Mononuclear cell (primary cell): ENCODE measurements around the gene C1QA. TPM values are rescaled to one million over a fixed set of nuclear protein-coding genes. Genes with fewer than 3 reads are reported as not detected.

Experiments used
- H3K27me3 ChIP-seq: 2 replicates; pipeline ENCODE4 v1.6.0; 2011; ENCODE audit warnings: low read length, control low read depth; ENCODE audit not compliant: insufficient read depth
- H3K4me1 ChIP-seq: 2 replicates; pipeline ENCODE4 v1.5.1; 2011; ENCODE audit warnings: mild to moderate bottlenecking, low read length, control low read depth; ENCODE audit not compliant: insufficient read depth
- H3K4me3 ChIP-seq: 2 replicates; pipeline ENCODE4 v1.5.1; 2011; ENCODE audit warnings: mild to moderate bottlenecking, low read length, moderate library complexity
- H3K9me3 ChIP-seq: 2 replicates; pipeline ENCODE4 v1.5.1; 2011; ENCODE audit warnings: low read depth, mild to moderate bottlenecking, control low read depth, low read length
- total RNA-seq: library from RNA; depleted of rRNA; stranded (reverse); fragments of >200 nt; gene quantifications from one replicate; pipeline ENCODE4 v1.2.3, GENCODE V29; 2012

C1QA gene
- total RNA-seq, 1 donor, result 6.1 TPM

DNA sequence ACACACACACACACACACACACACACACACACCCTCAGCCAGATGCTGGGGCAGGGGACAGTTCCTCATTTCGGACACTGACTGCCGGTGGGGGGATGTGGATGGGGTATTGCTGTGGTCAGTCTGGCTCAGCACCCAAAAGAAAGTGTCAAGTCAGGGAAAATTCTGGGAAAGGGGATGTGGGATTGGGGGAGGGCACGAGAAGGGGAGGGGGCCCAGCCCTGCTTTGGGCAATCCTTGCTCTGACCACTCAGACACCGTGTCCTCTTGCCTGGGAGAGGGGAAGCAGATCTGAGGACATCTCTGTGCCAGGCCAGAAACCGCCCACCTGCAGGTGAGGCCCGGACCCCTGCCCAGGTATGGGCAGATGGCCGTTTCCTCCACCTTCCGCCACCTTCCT, 7.0 kb downstream of the C1QA start, which contains the start of gene C1QC:
TSS of gene C1QC (plus strand) at position 253 of the 400 bp plus-strand sequence. CDS start 391 bp downstream, outside the sequence.
- no peaks in the 10 kb centered on the region for H3K4me1 ChIP-seq
- no peak within 1 kb of the TSS for H3K4me3 ChIP-seq
- H3K9me3 ChIP-seq, result no peaks in the 10 kb centered on the region
- no peaks in the 10 kb centered on the region for H3K27me3 ChIP-seq

DNA sequence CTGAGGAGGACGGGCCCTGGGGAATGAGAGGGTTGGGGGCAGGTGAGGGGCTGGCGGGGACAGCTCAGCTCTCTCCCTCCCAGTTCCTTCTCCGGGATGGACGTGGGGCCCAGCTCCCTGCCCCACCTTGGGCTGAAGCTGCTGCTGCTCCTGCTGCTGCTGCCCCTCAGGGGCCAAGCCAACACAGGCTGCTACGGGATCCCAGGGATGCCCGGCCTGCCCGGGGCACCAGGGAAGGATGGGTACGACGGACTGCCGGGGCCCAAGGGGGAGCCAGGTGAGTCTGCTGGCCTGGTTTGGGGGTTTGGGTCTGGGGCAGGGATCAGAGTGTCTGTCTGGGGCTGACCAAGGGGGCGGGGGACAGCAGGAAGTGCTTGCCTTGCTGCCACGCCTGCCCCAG, 7.5 kb downstream of the C1QA start:
- H3K9me3 ChIP-seq, result no peaks in the 10 kb centered on the region
- H3K27me3 ChIP-seq, result no peaks in the 10 kb centered on the region
- H3K4me3 ChIP-seq, result no peak overlapping the region
- H3K4me1 ChIP-seq, result no peaks in the 10 kb centered on the region

- no peaks in the 10 kb centered on the region for H3K4me1 ChIP-seq
These were observed 9.5 kb downstream of the C1QA start for GRCh38 chr1:22645931-22646330.

GRCh38 chr1:22646384-22646783, 10.0 kb downstream of the C1QA start:
- H3K27me3 ChIP-seq, result no peaks in the 10 kb centered on the region
- H3K9me3 ChIP-seq, result no peaks in the 10 kb centered on the region
- no peaks in the 10 kb centered on the region for H3K4me1 ChIP-seq
- no peak overlapping the region for H3K4me3 ChIP-seq

More at GRCh38 chr1:22645931-22646330, 9.5 kb downstream of the C1QA start:
- H3K4me3 ChIP-seq, result no peak overlapping the region
- H3K9me3 ChIP-seq, result no peaks in the 10 kb centered on the region
- no peaks in the 10 kb centered on the region for H3K27me3 ChIP-seq

DNA sequence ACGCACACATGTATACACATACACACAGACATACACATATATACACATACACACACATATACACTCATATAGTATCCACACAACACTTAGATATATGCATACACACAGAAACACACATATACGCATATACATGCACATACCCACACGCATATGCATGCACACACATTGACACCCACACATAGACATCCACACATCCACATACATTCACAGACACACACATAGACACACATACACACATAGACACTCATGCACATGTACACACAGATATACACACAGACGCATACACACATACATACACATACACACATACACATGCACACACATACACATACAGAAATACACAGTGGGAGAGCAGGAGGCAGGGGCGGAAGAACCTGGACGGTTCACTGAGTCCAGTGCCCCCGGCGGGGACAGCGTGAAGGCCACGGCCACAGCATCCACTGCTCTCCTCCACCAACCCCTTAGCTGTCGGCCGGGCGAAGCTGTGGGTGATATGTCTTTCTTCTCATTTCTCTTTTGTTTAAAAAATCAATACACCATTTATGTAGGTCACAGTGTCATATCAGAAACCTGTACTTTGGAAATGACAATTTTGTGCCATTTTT, 13.8 kb downstream of the C1QA start:
- H3K9me3 ChIP-seq, result no peaks in the 10 kb centered on the region
- no peaks in the 10 kb centered on the region for H3K27me3 ChIP-seq
- H3K4me1 ChIP-seq, result no peaks in the 10 kb centered on the region
- H3K4me3 ChIP-seq, result no peak overlapping the region

- Histone ChIP-seq H3K4me3 (no peak overlapping the region), H3K27me3 (no peaks in the 10 kb centered on the region), H3K9me3 (no peaks in the 10 kb centered on the region), H3K4me1 (no peaks in the 10 kb centered on the region)
These were observed 15.8 kb downstream of the C1QA start for GRCh38 chr1:22651941-22652856.

DNA sequence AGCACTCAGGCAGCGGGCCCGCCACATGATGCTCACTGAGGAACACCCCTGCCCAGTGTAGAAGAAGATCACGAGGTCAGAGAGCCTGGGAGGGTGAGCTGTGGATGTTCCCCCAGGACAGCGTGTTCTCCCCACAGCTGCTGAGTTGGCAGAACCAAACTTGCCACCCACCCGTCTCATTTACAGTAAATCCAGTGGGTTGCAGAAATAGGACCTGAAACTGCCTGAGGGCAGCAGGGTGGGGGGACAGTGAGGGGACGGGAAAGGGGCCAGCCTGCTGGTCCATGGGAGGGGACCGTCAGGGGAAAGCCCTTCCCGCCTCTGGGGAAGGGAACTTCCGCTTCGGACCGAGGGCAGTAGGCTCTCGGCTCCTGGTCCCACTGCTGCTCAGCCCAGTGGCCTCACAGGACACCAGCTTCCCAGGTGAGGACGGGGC, 16.5 kb downstream of the C1QA start, which contains the start of gene C1QB:
TSS of gene C1QB (plus strand) at position 356 of the 436 bp plus-strand sequence. CDS start 6,227 bp downstream, outside the sequence.
- H3K4me1 ChIP-seq, result no peaks in the 10 kb centered on the region
- H3K9me3 ChIP-seq, result no peaks in the 10 kb centered on the region
- no peaks in the 10 kb centered on the region for H3K27me3 ChIP-seq
- H3K4me3 ChIP-seq, result no peak within 1 kb of the TSS

- Histone ChIP-seq H3K4me1 (no peaks in the 10 kb centered on the region), H3K27me3 (no peaks in the 10 kb centered on the region), H3K4me3 (no peak overlapping the region), H3K9me3 (no peaks in the 10 kb centered on the region)
These were observed 18.3 kb downstream of the C1QA start for GRCh38 chr1:22654692-22655091.

- Histone ChIP-seq H3K4me3 (no peak overlapping the region), H3K9me3 (no peaks in the 10 kb centered on the region), H3K4me1 (no peaks in the 10 kb centered on the region), H3K27me3 (no peaks in the 10 kb centered on the region)
These were observed 22.1 kb downstream of the C1QA start for GRCh38 chr1:22658385-22659163.

- Histone ChIP-seq H3K4me1 (no peaks in the 10 kb centered on the region), H3K9me3 (no peaks in the 10 kb centered on the region), H3K27me3 (no peaks in the 10 kb centered on the region), H3K4me3 (no peak overlapping the region)
These were observed 24.4 kb downstream of the C1QA start for GRCh38 chr1:22660716-22661241.

GRCh38 chr1:22661880-22662279, 25.5 kb downstream of the C1QA start:
- no peaks in the 10 kb centered on the region for H3K27me3 ChIP-seq
- no peaks in the 10 kb centered on the region for H3K9me3 ChIP-seq

DNA sequence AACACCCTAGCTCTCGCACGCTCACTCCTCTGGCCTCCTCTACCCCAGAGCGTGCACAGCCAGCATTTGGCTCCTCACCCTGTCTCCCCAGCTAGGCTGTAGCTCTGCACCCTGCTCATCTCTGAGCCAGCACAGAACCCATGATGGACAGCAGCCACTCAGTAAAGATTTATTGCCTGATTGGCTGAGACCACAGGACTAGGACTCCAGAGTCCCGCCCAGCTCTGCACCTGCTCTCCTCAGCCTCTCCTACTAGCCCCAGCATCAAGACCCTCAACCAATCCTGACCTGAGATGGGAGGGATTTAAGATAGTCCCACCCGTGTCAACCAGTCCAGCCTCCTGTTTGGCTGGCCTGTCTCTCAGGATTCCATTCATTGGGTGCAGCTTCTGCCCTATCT, 25.9 kb downstream of the C1QA start:
- H3K9me3 ChIP-seq, result no peaks in the 10 kb centered on the region
- H3K27me3 ChIP-seq, result no peaks in the 10 kb centered on the region
- H3K4me3 ChIP-seq, result no peak overlapping the region
- no peaks in the 10 kb centered on the region for H3K4me1 ChIP-seq

More at GRCh38 chr1:22661880-22662279, 25.5 kb downstream of the C1QA start:
- no peak overlapping the region for H3K4me3 ChIP-seq
- no peaks in the 10 kb centered on the region for H3K4me1 ChIP-seq

DNA sequence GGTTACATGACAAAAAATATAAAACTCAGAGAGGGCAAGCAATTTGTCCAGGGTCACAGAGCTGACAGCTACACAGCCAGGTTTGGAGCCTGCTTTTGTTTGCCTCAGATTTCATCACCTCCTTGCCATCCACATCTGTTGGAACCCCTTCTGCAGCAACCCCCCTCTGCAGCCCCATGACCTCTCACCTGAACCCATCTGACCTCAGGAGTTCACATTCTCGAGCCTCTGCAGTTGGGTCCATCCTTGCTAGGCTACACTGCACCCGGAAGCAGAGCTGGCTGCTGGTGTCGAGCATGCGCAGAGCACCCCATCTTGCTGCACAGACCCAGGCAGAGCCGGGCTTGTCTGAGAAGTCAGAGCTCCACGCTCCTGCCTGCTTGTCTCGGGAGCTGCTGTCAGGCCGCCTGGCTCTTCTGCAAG, 26.6 kb downstream of the C1QA start:
- no peaks in the 10 kb centered on the region for H3K4me1 ChIP-seq
- no peaks in the 10 kb centered on the region for H3K27me3 ChIP-seq
- no peaks in the 10 kb centered on the region for H3K9me3 ChIP-seq
- no peak overlapping the region for H3K4me3 ChIP-seq

DNA sequence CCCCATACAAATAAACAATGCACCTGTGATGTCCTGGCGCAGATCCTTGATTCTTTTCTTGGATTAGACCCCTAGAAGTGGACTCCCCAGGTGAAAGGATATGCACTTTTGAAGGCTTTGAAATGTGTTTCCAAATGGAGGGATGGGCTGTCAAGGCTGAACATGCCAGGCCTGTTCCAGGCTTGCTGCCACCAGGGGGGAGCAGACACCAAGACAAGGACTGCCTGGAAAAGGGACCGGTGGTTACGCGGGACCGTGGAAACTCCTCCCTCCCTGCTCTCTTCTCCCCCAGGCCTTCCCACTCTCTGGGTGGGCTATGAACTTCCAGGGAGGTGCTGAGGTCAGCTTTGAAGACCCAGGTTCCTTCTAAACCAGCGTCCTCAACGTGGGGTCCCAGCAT, 29.3 kb downstream of the C1QA start:
- Histone ChIP-seq H3K4me1 (no peaks in the 10 kb centered on the region), H3K4me3 (no peak overlapping the region), H3K27me3 (no peaks in the 10 kb centered on the region), H3K9me3 (no peaks in the 10 kb centered on the region)
